ENCODE data around the gene TCTN2. TPM values are rescaled to one million over a fixed set of nuclear protein-coding genes. Genes with fewer than 3 reads are reported as not detected.

The TCTN2 gene
- total RNA-seq, 1 experiment from 2014 or later, result 13.5 TPM

GRCh38 chr12:123686636-123687190, 15.8 kb downstream of the TCTN2 start:
- no peak for DNase-seq (ENCODE audit: low read depth)

GRCh38 chr12:123690191-123690840, 19.4 kb downstream of the TCTN2 start:
- no peak for DNase-seq (ENCODE audit: low read depth)

GRCh38 chr12:123696207-123696606, 25.3 kb downstream of the TCTN2 start:
- DNase-seq (ENCODE audit: low read depth), result no peak

- no peak for DNase-seq (ENCODE audit: low read depth)
These were observed 25.7 kb downstream of the TCTN2 start for GRCh38 chr12:123696646-123697045.

GRCh38 chr12:123705935-123706334, 35.0 kb downstream of the TCTN2 start:
- DNase-seq (ENCODE audit: low read depth), result peak; percentile 18

- no peak for DNase-seq (ENCODE audit: low read depth)
These were observed 36.6 kb downstream of the TCTN2 start for GRCh38 chr12:123707466-123707865.

GRCh38 chr12:123712780-123713319, 41.9 kb downstream of the TCTN2 start:
- no peak for DNase-seq (ENCODE audit: low read depth)

GRCh38 chr12:123713398-123713797, 42.5 kb downstream of the TCTN2 start:
- DNase-seq (ENCODE audit: low read depth), result peak; percentile 4

- no peak for DNase-seq (ENCODE audit: low read depth)
These were observed 43.1 kb downstream of the TCTN2 start for GRCh38 chr12:123713823-123714585.

- DNase-seq (ENCODE audit: low read depth), result no peak
These were observed 44.3 kb downstream of the TCTN2 start for GRCh38 chr12:123715195-123715594.

GRCh38 chr12:123717350-123717749, 46.4 kb downstream of the TCTN2 start:
- DNase-seq (ENCODE audit: low read depth), result no peak

- no peak for DNase-seq (ENCODE audit: low read depth)
These were observed 49.4 kb downstream of the TCTN2 start for GRCh38 chr12:123720141-123720814.

GRCh38 chr12:123721245-123721644, 50.3 kb downstream of the TCTN2 start:
- no peak for DNase-seq (ENCODE audit: low read depth)

GRCh38 chr12:123723011-123723410, 52.1 kb downstream of the TCTN2 start:
- no peak for DNase-seq (ENCODE audit: low read depth)

GRCh38 chr12:123723765-123724164, 52.9 kb downstream of the TCTN2 start:
- DNase-seq (ENCODE audit: low read depth), result no peak

- no peak for DNase-seq (ENCODE audit: low read depth)
These were observed 55.3 kb downstream of the TCTN2 start for GRCh38 chr12:123726244-123726643.

GRCh38 chr12:123726962-123727361, 56.0 kb downstream of the TCTN2 start:
- no peak for DNase-seq (ENCODE audit: low read depth)

- DNase-seq (ENCODE audit: low read depth), result no peak
These were observed 57.0 kb downstream of the TCTN2 start for GRCh38 chr12:123727878-123728277.

GRCh38 chr12:123731596-123731995, 60.7 kb downstream of the TCTN2 start:
- no peak for DNase-seq (ENCODE audit: low read depth)

- no peak for DNase-seq (ENCODE audit: low read depth)
These were observed 61.3 kb downstream of the TCTN2 start for GRCh38 chr12:123732251-123732650.

GRCh38 chr12:123733229-123733628, 62.3 kb downstream of the TCTN2 start:
- DNase-seq (ENCODE audit: low read depth), result no peak

- no peak for DNase-seq (ENCODE audit: low read depth)
These were observed 63.4 kb downstream of the TCTN2 start for GRCh38 chr12:123734268-123734667.
